SU-DHL-6 (cell line): Measurements from ENCODE around the gene NTRK3.

Experiments
- H2AFZ ChIP-seq: fragments of 200-600 bp; sonication (generic); 2 replicates; pipeline ENCODE4 v1.6.1; 2014; ENCODE audit warnings: low read depth, mild to moderate bottlenecking, moderate library complexity, mixed read lengths, antibody characterized with exemption, low read length; ENCODE audit not compliant: severe bottlenecking
- H3F3A ChIP-seq: fragments of 200-600 bp; shearing (Covaris generic); 2 replicates; pipeline ENCODE4 v1.6.0; 2016; ENCODE audit warnings: antibody characterized with exemption, mild to moderate bottlenecking; ENCODE audit not compliant: insufficient read depth
- H3K27ac ChIP-seq: fragments of 200-600 bp; sonication (generic); 2 replicates; pipeline ENCODE4 v1.5.1; 2016; ENCODE audit warnings: low read depth, mild to moderate bottlenecking, low read length, moderate library complexity, mixed read lengths
- H3K27me3 ChIP-seq: fragments of 200-600 bp; sonication (generic), shearing (Covaris generic); 2 replicates; pipeline ENCODE4 v1.6.0; 2014; ENCODE audit warnings: mild to moderate bottlenecking, low read length
- H3K36me3 ChIP-seq: fragments of 200-600 bp; sonication (generic); 2 replicates; pipeline ENCODE4 v1.6.1; 2014; ENCODE audit warnings: mild to moderate bottlenecking, low read length, mixed read lengths
- H3K4me2 ChIP-seq: fragments of 300-600, 200-600 bp; shearing (Covaris generic), sonication (generic); 2 replicates; pipeline ENCODE4 v1.6.0; 2014; ENCODE audit warnings: low read length, low read depth, mild to moderate bottlenecking; ENCODE audit not compliant: poor library complexity, severe bottlenecking
- H3K4me3 ChIP-seq: fragments of 200-600 bp; sonication (generic); 2 replicates; pipeline ENCODE4 v1.5.1; 2014; ENCODE audit warnings: antibody characterized with exemption, low read length, mild to moderate bottlenecking, mixed read lengths; ENCODE audit not compliant: insufficient read depth, poor library complexity, severe bottlenecking
- H3K79me2 ChIP-seq: fragments of 200-600 bp; sonication (generic); 2 replicates; pipeline ENCODE4 v1.6.1; 2014; ENCODE audit warnings: mild to moderate bottlenecking, low read length, moderate library complexity; ENCODE audit not compliant: insufficient read depth
- H3K9ac ChIP-seq: fragments of 200-600 bp; sonication (generic); 2 replicates; pipeline ENCODE4 v1.7.0; 2014; ENCODE audit warnings: mild to moderate bottlenecking, low read length
- H3K9me2 ChIP-seq: fragments of 200-600 bp; sonication (generic); replicated peaks from 2 replicates; pipeline ENCODE4 v1.6.1; 2014; ENCODE audit warnings: low read length; ENCODE audit not compliant: insufficient read depth
- H3K9me3 ChIP-seq: fragments of 200-600 bp; sonication (generic); 2 replicates; pipeline ENCODE4 v1.6.1; 2014; ENCODE audit warnings: low read length, mixed read lengths; ENCODE audit not compliant: insufficient read depth
- H4K20me1 ChIP-seq: fragments of 200-600 bp; sonication (generic); 2 replicates; pipeline ENCODE4 v1.6.1; 2014; ENCODE audit warnings: low read depth, mild to moderate bottlenecking, antibody characterized with exemption, low read length, moderate library complexity, mixed read lengths
- EZH2phosphoT487 ChIP-seq: fragments of 200-600 bp; sonication (generic), shearing (Covaris generic); conservative IDR thresholded peaks from 2 replicates; pipeline ENCODE4 v1.6.1; 2018; ENCODE audit warnings: mild to moderate bottlenecking, antibody characterized with exemption, low read length, moderate library complexity, mixed read lengths
- TF ChIP-seq, protein P1 (sequence below): fragments of 200-600 bp; sonication (generic); IDR thresholded peaks from one replicate; pipeline ENCODE4 v1.5.1; 2017; ENCODE audit warnings: antibody characterized with exemption, mild to moderate bottlenecking, low read length, moderate library complexity; ENCODE audit not compliant: insufficient read depth, poor library complexity, severe bottlenecking

NTRK3 gene

GRCh38 chr15:88091444-88092016 lies 165.0 kb downstream of the NTRK3 start:
- Histone ChIP-seq H3K9me2 (no peaks in the 10 kb centered on the region; the same call in 1 of the 2 replicates), H3K36me3 (no peaks in the 10 kb centered on the region), H3K4me2 (no peak overlapping the region), H3K4me3 (no peak overlapping the region), H3K27ac (no peak overlapping the region), H3K9me3 (no peaks in the 10 kb centered on the region), H3K9ac (no peak overlapping the region), H2AFZ (no peak overlapping the region), H4K20me1 (no peaks in the 10 kb centered on the region), H3K79me2 (no peaks in the 10 kb centered on the region), H3F3A (no peaks in the 10 kb centered on the region), H3K27me3 (no peaks in the 10 kb centered on the region)
- no peak for TF ChIP-seq EZH2phosphoT487
- TF ChIP-seq, protein P1, sequence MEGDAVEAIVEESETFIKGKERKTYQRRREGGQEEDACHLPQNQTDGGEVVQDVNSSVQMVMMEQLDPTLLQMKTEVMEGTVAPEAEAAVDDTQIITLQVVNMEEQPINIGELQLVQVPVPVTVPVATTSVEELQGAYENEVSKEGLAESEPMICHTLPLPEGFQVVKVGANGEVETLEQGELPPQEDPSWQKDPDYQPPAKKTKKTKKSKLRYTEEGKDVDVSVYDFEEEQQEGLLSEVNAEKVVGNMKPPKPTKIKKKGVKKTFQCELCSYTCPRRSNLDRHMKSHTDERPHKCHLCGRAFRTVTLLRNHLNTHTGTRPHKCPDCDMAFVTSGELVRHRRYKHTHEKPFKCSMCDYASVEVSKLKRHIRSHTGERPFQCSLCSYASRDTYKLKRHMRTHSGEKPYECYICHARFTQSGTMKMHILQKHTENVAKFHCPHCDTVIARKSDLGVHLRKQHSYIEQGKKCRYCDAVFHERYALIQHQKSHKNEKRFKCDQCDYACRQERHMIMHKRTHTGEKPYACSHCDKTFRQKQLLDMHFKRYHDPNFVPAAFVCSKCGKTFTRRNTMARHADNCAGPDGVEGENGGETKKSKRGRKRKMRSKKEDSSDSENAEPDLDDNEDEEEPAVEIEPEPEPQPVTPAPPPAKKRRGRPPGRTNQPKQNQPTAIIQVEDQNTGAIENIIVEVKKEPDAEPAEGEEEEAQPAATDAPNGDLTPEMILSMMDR = no peak

DNA sequence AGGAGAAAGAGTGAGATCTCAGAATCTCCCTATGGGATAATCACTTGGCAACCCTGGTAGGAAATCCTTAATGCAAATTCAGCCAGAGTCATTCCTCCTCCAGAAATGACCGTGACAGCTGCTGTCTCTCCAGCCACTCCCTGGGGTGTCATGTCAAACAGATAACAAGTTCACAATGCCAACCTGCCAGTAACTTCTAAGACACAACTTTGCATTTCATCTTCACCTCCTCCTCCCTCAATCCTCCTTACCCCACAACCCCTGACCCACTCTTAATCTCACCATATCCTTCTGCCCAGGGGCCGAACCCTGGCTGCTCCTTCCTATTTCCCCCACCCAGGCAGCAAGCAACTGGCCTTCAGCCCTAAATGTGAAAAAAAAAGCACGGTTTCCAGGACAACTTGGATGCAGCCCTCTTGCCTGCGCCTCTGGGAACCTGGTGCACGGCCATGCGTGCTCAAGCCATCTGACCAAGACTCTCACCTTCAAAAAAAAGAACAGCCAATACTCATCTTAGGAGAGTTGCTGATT lies 166.0 kb downstream of the NTRK3 start:
- Histone ChIP-seq H3K36me3 (no peaks in the 10 kb centered on the region), H3K4me2 (no peak overlapping the region), H3K27me3 (no peaks in the 10 kb centered on the region), H3K9ac (no peak overlapping the region), H3F3A (no peaks in the 10 kb centered on the region), H2AFZ (no peak overlapping the region), H3K79me2 (no peaks in the 10 kb centered on the region), H3K9me2 (no peaks in the 10 kb centered on the region), H3K27ac (no peak overlapping the region), H4K20me1 (no peaks in the 10 kb centered on the region), H3K4me3 (no peak overlapping the region), H3K9me3 (no peaks in the 10 kb centered on the region)
- no peak for TF ChIP-seq EZH2phosphoT487
- TF ChIP-seq, protein P1 = no peak

DNA sequence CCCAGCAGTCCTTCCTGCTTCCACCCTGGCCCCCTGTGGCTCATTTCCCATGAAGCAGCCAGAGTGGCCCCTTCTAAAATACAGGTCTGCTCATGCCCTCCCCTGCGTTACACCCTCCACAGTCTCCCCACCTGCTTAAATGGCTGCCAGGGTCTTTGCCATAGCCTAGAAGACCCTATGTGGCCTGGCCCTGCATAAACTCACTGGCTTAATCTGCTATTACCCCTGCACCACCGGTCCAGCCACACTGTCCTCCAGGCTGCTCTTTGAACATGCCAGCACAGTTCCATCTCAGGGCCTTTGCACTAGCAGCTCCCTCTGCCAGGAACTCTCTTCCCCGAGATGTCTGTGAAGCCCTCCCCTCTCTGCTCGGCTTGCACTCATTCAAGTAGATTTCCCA lies 166.8 kb downstream of the NTRK3 start:
- Histone ChIP-seq H3K79me2 (no peaks in the 10 kb centered on the region), H2AFZ (no peak overlapping the region), H3K4me2 (no peak overlapping the region), H3K27ac (no peak overlapping the region), H3K36me3 (no peaks in the 10 kb centered on the region), H3K9me2 (no peaks in the 10 kb centered on the region), H4K20me1 (no peaks in the 10 kb centered on the region), H3K9me3 (no peaks in the 10 kb centered on the region), H3K9ac (no peak overlapping the region), H3F3A (no peaks in the 10 kb centered on the region), H3K27me3 (no peaks in the 10 kb centered on the region), H3K4me3 (no peak overlapping the region)
- TF ChIP-seq, protein P1 = no peak
- TF ChIP-seq EZH2phosphoT487 = no peak
